Neural cell (in vitro differentiated cells): ENCODE measurements around the gene ZDHHC12. TPM values are rescaled to one million over a fixed set of nuclear protein-coding genes. Genes with fewer than 3 reads are reported as not detected.

ENCODE experiments used
- H2AFZ ChIP-seq: fragments of 200-600, 300-800 bp; sonication (generic), shearing (Covaris generic); 2 replicates; pipeline ENCODE4 v1.6.0; 2014; ENCODE audit warnings: low read depth, mild to moderate bottlenecking, antibody characterized with exemption, low read length, moderate library complexity
- H3F3A ChIP-seq: fragments of 200-600 bp; shearing (Covaris generic); 2 replicates; pipeline ENCODE4 v1.6.1; 2016; ENCODE audit warnings: mild to moderate bottlenecking, moderate library complexity, mixed read lengths, antibody characterized with exemption, low read length; ENCODE audit not compliant: insufficient read depth, poor library complexity, severe bottlenecking
- H3K27ac ChIP-seq: fragments of 200-600, 300-800 bp; sonication (generic), shearing (Covaris generic); 2 replicates; pipeline ENCODE4 v1.5.1; 2014; ENCODE audit warnings: mild to moderate bottlenecking, low read length, moderate library complexity
- H3K27me3 ChIP-seq: fragments of 300-800, 200-600 bp; sonication (generic), shearing (Covaris generic); 2 replicates; pipeline ENCODE4 v1.6.0; 2014; ENCODE audit warnings: mild to moderate bottlenecking, low read depth, low read length, moderate library complexity; ENCODE audit not compliant: insufficient read depth
- H3K36me3 ChIP-seq: fragments of 300-800, 200-600 bp; sonication (generic), shearing (Covaris generic); 2 replicates; pipeline ENCODE4 v1.5.1; 2014; ENCODE audit warnings: mild to moderate bottlenecking, antibody characterized with exemption, low read length, moderate library complexity; ENCODE audit not compliant: insufficient read depth
- H3K4me2 ChIP-seq: fragments of 300-800, 200-600 bp; sonication (generic), shearing (Covaris generic); 2 replicates; pipeline ENCODE4 v1.6.0; 2014; ENCODE audit warnings: mild to moderate bottlenecking, low read length
- H3K4me3 ChIP-seq: fragments of 300-800, 200-600 bp; sonication (generic), shearing (Covaris generic); 2 replicates; pipeline ENCODE4 v1.5.1; 2014; ENCODE audit warnings: mild to moderate bottlenecking, low read length, moderate library complexity
- H3K79me2 ChIP-seq: fragments of 200-600 bp; shearing (Covaris generic); replicated peaks from 2 replicates; pipeline ENCODE4 v1.6.0; 2014; ENCODE audit warnings: mild to moderate bottlenecking, low read length, moderate library complexity; ENCODE audit not compliant: insufficient read depth
- H3K9ac ChIP-seq: fragments of 300-800, 200-600 bp; sonication (generic), shearing (Covaris generic); 2 replicates; pipeline ENCODE4 v1.6.1; 2016; ENCODE audit warnings: mild to moderate bottlenecking, low read length, mixed read lengths
- H3K9me2 ChIP-seq: fragments of 200-600 bp; shearing (Covaris generic); 2 replicates; pipeline ENCODE4 v1.6.1; 2016; ENCODE audit warnings: mild to moderate bottlenecking, low read length, mixed read lengths; ENCODE audit not compliant: insufficient read depth
- H3K9me3 ChIP-seq: fragments of 200-600, 300-800 bp; sonication (generic), shearing (Covaris generic); 2 replicates; pipeline ENCODE4 v1.6.1; 2016; ENCODE audit warnings: mild to moderate bottlenecking, mixed run types, low read length, moderate library complexity, mixed read lengths
- H4K20me1 ChIP-seq: fragments of 200-600 bp; shearing (Covaris generic); 2 replicates; pipeline ENCODE4 v1.6.1; 2016; ENCODE audit warnings: mild to moderate bottlenecking, mixed run types; ENCODE audit not compliant: insufficient read depth
- CTCF ChIP-seq: fragments of 450-650 bp; IDR thresholded peaks from 2 replicates; pipeline ENCODE4 v1.5.1; 2014; ENCODE audit warnings: antibody characterized with exemption, mild to moderate bottlenecking, moderate library complexity; ENCODE audit not compliant: poor library complexity, severe bottlenecking
- EP300 ChIP-seq: fragments of 450-650 bp; conservative IDR thresholded peaks from 2 replicates; pipeline ENCODE4 v1.6.1; 2014; ENCODE audit warnings: antibody characterized with exemption, mild to moderate bottlenecking, moderate library complexity; ENCODE audit not compliant: poor library complexity, severe bottlenecking
- EZH2 ChIP-seq: fragments of 200-600, 300-800 bp; shearing (Covaris generic), sonication (generic); IDR thresholded peaks from 2 replicates; pipeline ENCODE4 v1.6.1; 2014; ENCODE audit warnings: antibody characterized with exemption, low read length, borderline replicate concordance, mild to moderate bottlenecking; ENCODE audit not compliant: insufficient read depth, poor library complexity, severe bottlenecking
- MXI1 ChIP-seq: fragments of 450-650 bp; conservative IDR thresholded peaks from 2 replicates; pipeline ENCODE4 v1.6.1; 2014; ENCODE audit warnings: antibody characterized with exemption, mild to moderate bottlenecking; ENCODE audit not compliant: poor library complexity, severe bottlenecking
- POLR2AphosphoS5 ChIP-seq: IDR thresholded peaks from 2 replicates; pipeline ENCODE4 v1.6.1; 2012
- RAD21 ChIP-seq: fragments of 450-650 bp; conservative IDR thresholded peaks from 2 replicates; pipeline ENCODE4 v1.6.1; 2014; ENCODE audit warnings: antibody characterized with exemption, mild to moderate bottlenecking, moderate library complexity
- REST ChIP-seq: IDR thresholded peaks from 2 replicates; pipeline ENCODE4 v1.6.1; 2012; ENCODE audit warnings: borderline replicate concordance
- SMC3 ChIP-seq: fragments of 450-650 bp; conservative IDR thresholded peaks from 2 replicates; pipeline ENCODE4 v1.6.1; 2014; ENCODE audit warnings: antibody characterized with exemption, mild to moderate bottlenecking, moderate library complexity; ENCODE audit not compliant: poor library complexity
- TAF1 ChIP-seq: IDR thresholded peaks from 2 replicates; pipeline ENCODE4 v1.6.1; 2012; ENCODE audit warnings: low read depth
- polyA plus RNA-seq: library from polyadenylated mRNA; depleted of rRNA; stranded (reverse); fragments of >200 nt; gene quantifications from 2 replicates; pipeline ENCODE4 v1.2.3, GENCODE V29; 2014

ZDHHC12 gene
- polyA plus RNA-seq, 1 donor from 2014 or later: 0.09 TPM

GRCh38 chr9:128727640-128728248, 3.8 kb upstream of the ZDHHC12 start:
- Histone ChIP-seq H4K20me1 (no peaks in the 10 kb centered on the region), H2AFZ (no peak overlapping the region), H3K27ac (no peak overlapping the region), H3F3A (no peaks in the 10 kb centered on the region), H3K4me3 (no peak overlapping the region), H3K9me2 (no peaks in the 10 kb centered on the region), H3K36me3 (no peaks in the 10 kb centered on the region), H3K27me3 (no peaks in the 10 kb centered on the region), H3K9ac (no peak overlapping the region), H3K4me2 (no peak overlapping the region), H3K9me3 (no peaks in the 10 kb centered on the region), H3K79me2 (no peaks in the 10 kb centered on the region)
- TF ChIP-seq TAF1: no peak
- no peak for TF ChIP-seq EZH2
- no peak for TF ChIP-seq MXI1
- TF ChIP-seq SMC3: no peak
- TF ChIP-seq CTCF: no peak
- TF ChIP-seq EP300: no peak
- no peak for TF ChIP-seq POLR2AphosphoS5
- TF ChIP-seq REST: no peak

GRCh38 chr9:128724744-128725211, 851 bp upstream of the ZDHHC12 start:
- Histone ChIP-seq H3K27me3 (no peaks in the 10 kb centered on the region), H3K9me2 (no peaks in the 10 kb centered on the region), H3K4me2 (peak overlapping the region; percentile 5), H3K9ac (no peak overlapping the region), H3K9me3 (no peaks in the 10 kb centered on the region), H3K4me3 (peak overlapping the region; percentile 65), H2AFZ (no peak overlapping the region), H3F3A (no peaks in the 10 kb centered on the region), H3K27ac (no peak overlapping the region), H3K79me2 (no peaks in the 10 kb centered on the region), H4K20me1 (no peaks in the 10 kb centered on the region), H3K36me3 (no peaks in the 10 kb centered on the region)
- TF ChIP-seq RAD21: no peak
- no peak for TF ChIP-seq REST
- no peak for TF ChIP-seq EP300
- no peak for TF ChIP-seq EZH2
- no peak for TF ChIP-seq SMC3
- no peak for TF ChIP-seq MXI1
- TF ChIP-seq POLR2AphosphoS5: no peak
- no peak for TF ChIP-seq CTCF
- TF ChIP-seq TAF1: no peak
